ENCODE measurements around the gene GBP6.
"Not testable (repeated sequence)": the region's sequence is repeated elsewhere in the genome, so short reads cannot be mapped to it uniquely, and the experiment has no call there.

The GBP6 gene

DNA sequence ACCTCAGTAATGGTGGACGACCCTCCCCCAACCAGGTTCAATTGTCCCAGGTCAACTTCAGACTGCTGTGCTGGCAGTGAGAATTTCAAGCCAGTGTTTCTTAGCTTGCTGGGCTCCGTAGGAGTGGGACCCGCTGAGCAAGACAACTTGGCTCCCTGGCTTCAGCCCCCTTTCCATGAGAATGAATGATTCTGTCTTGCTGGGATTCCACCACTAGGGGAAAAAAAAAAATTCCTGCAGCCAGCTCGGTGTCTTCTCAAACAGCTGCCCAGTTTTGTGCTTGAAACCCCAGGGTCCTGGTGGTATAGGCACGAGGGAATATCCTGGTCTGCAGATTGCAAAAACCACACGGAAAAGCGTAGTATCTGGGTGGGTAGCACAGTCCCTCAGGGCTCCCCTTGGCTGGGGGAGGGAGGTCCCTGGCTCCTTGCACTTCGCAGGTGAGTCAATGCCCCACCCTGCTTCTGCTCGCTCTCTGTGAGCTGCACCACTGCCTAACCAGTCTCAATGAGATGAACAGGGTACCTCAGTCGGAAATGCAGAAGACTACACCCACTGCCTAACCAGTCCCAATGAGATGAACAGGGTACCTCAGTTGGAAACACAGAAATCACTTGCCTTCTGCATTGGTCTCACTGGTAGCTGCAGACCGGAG, 41.5 kb downstream of the GBP6 start:
- TF ChIP-seq, protein P1, sequence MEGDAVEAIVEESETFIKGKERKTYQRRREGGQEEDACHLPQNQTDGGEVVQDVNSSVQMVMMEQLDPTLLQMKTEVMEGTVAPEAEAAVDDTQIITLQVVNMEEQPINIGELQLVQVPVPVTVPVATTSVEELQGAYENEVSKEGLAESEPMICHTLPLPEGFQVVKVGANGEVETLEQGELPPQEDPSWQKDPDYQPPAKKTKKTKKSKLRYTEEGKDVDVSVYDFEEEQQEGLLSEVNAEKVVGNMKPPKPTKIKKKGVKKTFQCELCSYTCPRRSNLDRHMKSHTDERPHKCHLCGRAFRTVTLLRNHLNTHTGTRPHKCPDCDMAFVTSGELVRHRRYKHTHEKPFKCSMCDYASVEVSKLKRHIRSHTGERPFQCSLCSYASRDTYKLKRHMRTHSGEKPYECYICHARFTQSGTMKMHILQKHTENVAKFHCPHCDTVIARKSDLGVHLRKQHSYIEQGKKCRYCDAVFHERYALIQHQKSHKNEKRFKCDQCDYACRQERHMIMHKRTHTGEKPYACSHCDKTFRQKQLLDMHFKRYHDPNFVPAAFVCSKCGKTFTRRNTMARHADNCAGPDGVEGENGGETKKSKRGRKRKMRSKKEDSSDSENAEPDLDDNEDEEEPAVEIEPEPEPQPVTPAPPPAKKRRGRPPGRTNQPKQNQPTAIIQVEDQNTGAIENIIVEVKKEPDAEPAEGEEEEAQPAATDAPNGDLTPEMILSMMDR (IDR thresholded peaks at IDR 0.05; ENCODE audit: low read length): no peak
- no peak for TF ChIP-seq EZH2phosphoT487 (IDR thresholded peaks at IDR 0.05; ENCODE audit: low read length)
- TF ChIP-seq EZH2 (optimal IDR thresholded peaks at IDR 0.05; ENCODE audit: low read depth, low read length): no peak
- Histone ChIP-seq H4K20me1 (ENCODE audit: insufficient read depth, low read length) (no peaks in the 10 kb centered on the region), H3K9ac (ENCODE audit: low read length) (no peak overlapping the region), H3K27me3 (replicated peaks; ENCODE audit: insufficient read depth, low read length) (no peaks in the 10 kb centered on the region), H3K9me2 (replicated peaks; ENCODE audit: insufficient read depth, low read length) (no peaks in the 10 kb centered on the region), H3K4me3 (ENCODE audit: low read length) (no peak overlapping the region), H3K9me3 (replicated peaks; ENCODE audit: insufficient read depth, low read length) (no peaks in the 10 kb centered on the region), H2AFZ (ENCODE audit: low read length) (no peak overlapping the region), H3K36me3 (replicated peaks; ENCODE audit: insufficient read depth, low read length) (no peaks in the 10 kb centered on the region), H3F3A (ENCODE audit: insufficient read depth, low read length) (no peaks in the 10 kb centered on the region), H3K4me1 (ENCODE audit: low read length) (no peaks in the 10 kb centered on the region), H3K4me2 (ENCODE audit: low read depth, low read length) (no peak overlapping the region), H3K27ac (ENCODE audit: low read length) (no peak overlapping the region), H3K79me2 (ENCODE audit: low read length) (no peaks in the 10 kb centered on the region)
- no peak for DNase-seq

DNA sequence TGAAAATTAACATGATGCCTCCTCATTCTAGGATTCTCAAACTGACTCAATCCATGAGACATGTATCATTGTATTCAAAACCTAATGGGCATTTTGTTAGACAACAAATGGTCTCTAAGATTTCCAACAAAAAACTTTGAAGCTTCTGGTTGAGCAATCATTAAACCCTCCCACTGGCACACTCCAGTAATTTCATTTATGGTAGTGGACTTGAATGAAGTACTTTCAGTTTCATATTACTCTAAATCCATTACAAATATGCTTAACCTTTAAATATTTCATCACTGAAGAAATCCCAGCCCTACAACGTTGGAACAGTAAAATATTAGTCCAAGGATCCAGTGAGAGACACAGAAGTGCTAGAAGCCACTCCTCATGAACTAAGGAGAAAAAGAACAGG, 43.5 kb downstream of the GBP6 start:
- Histone ChIP-seq H3K9me3 (replicated peaks; ENCODE audit: insufficient read depth, low read length) (no peaks in the 10 kb centered on the region), H3K27me3 (replicated peaks; ENCODE audit: insufficient read depth, low read length) (no peaks in the 10 kb centered on the region), H4K20me1 (ENCODE audit: insufficient read depth, low read length) (no peaks in the 10 kb centered on the region), H3K9ac (ENCODE audit: low read length) (no peak overlapping the region), H3K9me2 (replicated peaks; ENCODE audit: insufficient read depth, low read length) (no peaks in the 10 kb centered on the region), H3K27ac (ENCODE audit: low read length) (no peak overlapping the region), H3K36me3 (replicated peaks; ENCODE audit: insufficient read depth, low read length) (no peaks in the 10 kb centered on the region), H3K4me1 (ENCODE audit: low read length) (no peaks in the 10 kb centered on the region), H3K79me2 (ENCODE audit: low read length) (no peaks in the 10 kb centered on the region), H2AFZ (ENCODE audit: low read length) (peak overlapping the region; percentile 30; the same call in 1 of the 2 replicates), H3K4me3 (ENCODE audit: low read length) (peak overlapping the region; percentile 22; the same call in 1 of the 2 replicates), H3K4me2 (ENCODE audit: low read depth, low read length) (peak overlapping the region; percentile 40), H3F3A (ENCODE audit: insufficient read depth, low read length) (no peaks in the 10 kb centered on the region)
- TF ChIP-seq EZH2phosphoT487 (IDR thresholded peaks at IDR 0.05; ENCODE audit: low read length): no peak
- no peak for TF ChIP-seq EZH2 (optimal IDR thresholded peaks at IDR 0.05; ENCODE audit: low read depth, low read length)
- TF ChIP-seq, protein P1 (IDR thresholded peaks at IDR 0.05; ENCODE audit: low read length): no peak
- peak; percentile 54 for DNase-seq

- not testable (repeated sequence) for H3K27ac ChIP-seq (ENCODE audit: low read length); H3K9me2 ChIP-seq (replicated peaks; ENCODE audit: insufficient read depth, low read length); H4K20me1 ChIP-seq (ENCODE audit: insufficient read depth, low read length); DNase-seq; H3K9ac ChIP-seq (ENCODE audit: low read length); H3K36me3 ChIP-seq (replicated peaks; ENCODE audit: insufficient read depth, low read length); H3K79me2 ChIP-seq (ENCODE audit: low read length); H3K9me3 ChIP-seq (replicated peaks; ENCODE audit: insufficient read depth, low read length); H3K4me1 ChIP-seq (ENCODE audit: low read length); H3K27me3 ChIP-seq (replicated peaks; ENCODE audit: insufficient read depth, low read length); H3F3A ChIP-seq (ENCODE audit: insufficient read depth, low read length)
- Histone ChIP-seq H3K4me3 (ENCODE audit: low read length) (peak overlapping the region; percentile 22; the same call in 1 of the 2 replicates), H3K4me2 (ENCODE audit: low read depth, low read length) (peak overlapping the region; percentile 40), H2AFZ (ENCODE audit: low read length) (peak overlapping the region; percentile 30; the same call in 1 of the 2 replicates)
These were observed 43.9 kb downstream of the GBP6 start for GRCh38 chr1:89407768-89408167.

DNA sequence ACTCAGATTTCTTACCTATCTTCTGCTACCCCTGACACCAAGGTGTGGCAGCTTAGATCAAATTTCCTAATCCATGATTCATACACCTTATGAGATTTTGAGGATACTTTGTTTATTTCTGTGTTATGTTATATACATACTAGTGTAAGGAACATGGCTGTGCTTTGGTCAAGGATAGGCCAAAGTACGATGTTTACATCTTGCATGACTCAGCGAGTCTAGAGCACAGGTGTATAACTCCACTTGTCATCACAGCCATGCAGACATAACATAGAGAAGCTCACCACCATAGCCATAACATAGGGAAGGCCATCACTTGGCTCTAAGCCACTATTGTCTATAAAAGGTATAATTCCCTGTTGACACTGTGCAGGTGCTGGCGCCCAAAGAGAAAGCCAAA, 61.2 kb downstream of the GBP6 start:
- no peak for DNase-seq
- no peaks in the 10 kb centered on the region for H3K79me2 ChIP-seq (ENCODE audit: low read length)
- no peaks in the 10 kb centered on the region for H3K9me3 ChIP-seq (replicated peaks; ENCODE audit: insufficient read depth, low read length)
- TF ChIP-seq, protein P1 (IDR thresholded peaks at IDR 0.05; ENCODE audit: low read length): no peak
- TF ChIP-seq EZH2 (optimal IDR thresholded peaks at IDR 0.05; ENCODE audit: low read depth, low read length) (no peak), EZH2phosphoT487 (IDR thresholded peaks at IDR 0.05; ENCODE audit: low read length) (no peak)
- H3K4me2 ChIP-seq (ENCODE audit: low read depth, low read length): no peak overlapping the region
- H3K27ac ChIP-seq (ENCODE audit: low read length): no peak overlapping the region
- no peak overlapping the region for H3K9ac ChIP-seq (ENCODE audit: low read length)
- H3K36me3 ChIP-seq (replicated peaks; ENCODE audit: insufficient read depth, low read length): no peaks in the 10 kb centered on the region
- H3F3A ChIP-seq (ENCODE audit: insufficient read depth, low read length): no peaks in the 10 kb centered on the region
- peaks cover 30% of the 10 kb centered on the region for H3K4me1 ChIP-seq (ENCODE audit: low read length)
- H2AFZ ChIP-seq (ENCODE audit: low read length): no peak overlapping the region
- no peaks in the 10 kb centered on the region for H3K9me2 ChIP-seq (replicated peaks; ENCODE audit: insufficient read depth, low read length)
- no peaks in the 10 kb centered on the region for H3K27me3 ChIP-seq (replicated peaks; ENCODE audit: insufficient read depth, low read length)
- no peak overlapping the region for H3K4me3 ChIP-seq (ENCODE audit: low read length)
- no peaks in the 10 kb centered on the region for H4K20me1 ChIP-seq (ENCODE audit: insufficient read depth, low read length)

Measured in MM.1S (cell line).